ENCODE results near the gene UBXN1.

- no peak for TF ChIP-seq CTCF (conservative IDR thresholded peaks at IDR 0.05 in 1 of 2, IDR thresholded peaks at IDR 0.05 in 1 of 2; ENCODE audit: low read depth in 1 of 2, low read length in 2 of 2)
- TF ChIP-seq EZH2 (IDR thresholded peaks at IDR 0.05; ENCODE audit: low read length, missing control alignments), result no peak
Measured at GRCh38 chr11:62648967-62649364, 29.9 kb downstream of the UBXN1 start.
